K562 (cell line): Measurements from ENCODE around the gene WDFY2. TPM values are rescaled to one million over a fixed set of nuclear protein-coding genes. Genes with fewer than 3 reads are reported as not detected.

ENCODE experiments used
- ATAC-seq: fragments of 200-7000 bp; cut with Tn5 transposase; 3 replicates; pipeline ENCODE4 v1.9.1; 2020; ENCODE audit warnings: moderate library complexity
- BruUV-seq: library from RNA; stranded (reverse); fragments of 400-500 nt; replicated peaks from 2 replicates; lab custom pipeline; 2021; lab: Mats Ljungman, UMichigan
- CTCF ChIA-PET: fragments of 300-600 bp; formaldehyde crosslinking; extraction: SDS; loops from one replicate; lab custom pipeline; 2021; ENCODE audit warnings: low intra/inter-chr PET ratio; lab: Yijun Ruan, JAX
- POLR2A ChIA-PET: fragments of 300-600, 350-650 bp; sonication (Branson Sonifier 250); formaldehyde crosslinking; extraction: SDS; loops from one replicate; lab custom pipeline; 2021; ENCODE audit warnings: antibody characterized with exemption, inconsistent platforms; lab: Yijun Ruan, JAX
- DNase-seq, 4 experiments: peaks; one replicate each; pipeline versions ENCODE4 v3.0.0 to v3.0.0-alpha.2; 2011 to 2018; ENCODE audit warnings: low spot score in 3 of 4, mixed read lengths in 3 of 4; ENCODE audit errors: extremely low read depth in 1 of 4
- FAIRE-seq: peaks from 2 replicates; lab custom pipeline; 2011; peaks lifted over from hg19 to GRCh38; lab: Jason Lieb, UNC
- H2AFZ ChIP-seq: 2 replicates; pipeline ENCODE4 v1.6.0; 2011; ENCODE audit warnings: low read depth, low read length, control low read depth, inconsistent platforms
- H3K27ac ChIP-seq: fragments of 200-600 bp; 3 replicates; pipeline ENCODE4 v1.8.0; 2011; ENCODE audit warnings: low read depth, mild to moderate bottlenecking, control low read depth, inconsistent platforms, low read length, moderate library complexity, mixed read lengths; ENCODE audit errors: extremely low read depth
- H3K27me3 ChIP-seq, 2 experiments: fragments of 300-600 bp in 1 of 2; 2 replicates in 1 of 2; 3 replicates in 1 of 2; pipeline versions ENCODE4 v1.6.0 to v1.8.0; 2011; ENCODE audit warnings: inconsistent platforms in 2 of 2, low read length in 2 of 2, mild to moderate bottlenecking in 1 of 2, mixed read lengths in 1 of 2, moderate library complexity in 1 of 2; ENCODE audit not compliant: control insufficient read depth in 2 of 2, insufficient read depth in 2 of 2
- H3K36me3 ChIP-seq: fragments of 300-600 bp; 3 replicates; pipeline ENCODE4 v1.8.0; 2011; ENCODE audit warnings: mild to moderate bottlenecking, low read length, inconsistent platforms; ENCODE audit not compliant: control insufficient read depth, insufficient read depth
- H3K4me1 ChIP-seq, 2 experiments: fragments of 200-600 bp in 1 of 2; replicated peaks in 1 of 2; 2 replicates in 1 of 2; 3 replicates in 1 of 2; pipeline versions ENCODE4 v1.5.1 to v1.8.0; 2011; ENCODE audit warnings: inconsistent platforms in 2 of 2, low read length in 2 of 2, mild to moderate bottlenecking in 1 of 2, mixed read lengths in 1 of 2, moderate library complexity in 1 of 2; ENCODE audit not compliant: control insufficient read depth in 2 of 2, insufficient read depth in 2 of 2
- H3K4me2 ChIP-seq: 2 replicates; pipeline ENCODE4 v1.6.1; 2011; ENCODE audit warnings: low read length, control low read depth, inconsistent platforms, mixed read lengths; ENCODE audit not compliant: insufficient read depth
- H3K4me3 ChIP-seq: fragments of 200-600 bp; sonication (generic), shearing (Covaris generic); 2 replicates; pipeline ENCODE4 v1.5.1; 2016; ENCODE audit warnings: control low read depth, inconsistent platforms
- H3K79me2 ChIP-seq: fragments of 200-600 bp; 3 replicates; pipeline ENCODE4 v1.8.0; 2011; ENCODE audit warnings: low read length, inconsistent platforms; ENCODE audit not compliant: control insufficient read depth, insufficient read depth
- H3K9ac ChIP-seq, 2 experiments: 2 replicates each; pipeline versions ENCODE4 v1.6.0 to v1.6.1; 2011; ENCODE audit warnings: low read depth in 2 of 2, low read length in 2 of 2, control low read depth in 1 of 2, inconsistent platforms in 1 of 2, mild to moderate bottlenecking in 1 of 2, mixed read lengths in 1 of 2; ENCODE audit not compliant: insufficient read depth in 1 of 2
- H3K9me1 ChIP-seq: one replicate; pipeline ENCODE4 v1.6.0; 2011; ENCODE audit warnings: inconsistent platforms, mild to moderate bottlenecking, low read length, moderate library complexity; ENCODE audit not compliant: control insufficient read depth, insufficient read depth
- H3K9me3 ChIP-seq: replicated peaks from 2 replicates; pipeline ENCODE4 v1.5.1; 2011; ENCODE audit warnings: low read depth, low read length, inconsistent platforms; ENCODE audit not compliant: control insufficient read depth, insufficient read depth
- H4K20me1 ChIP-seq: replicated peaks from 2 replicates; pipeline ENCODE4 v1.6.1; 2011; ENCODE audit warnings: low read length, inconsistent platforms, mixed read lengths; ENCODE audit not compliant: control insufficient read depth, insufficient read depth
- CREM ChIP-seq: IDR thresholded peaks from 2 replicates; pipeline ENCODE4 v1.6.1; 2014; ENCODE audit warnings: antibody characterized with exemption, low read depth
- ETV1 ChIP-seq: fragments of 450-650 bp; conservative IDR thresholded peaks from 2 replicates; pipeline ENCODE4 v1.6.1; 2016; ENCODE audit warnings: missing genetic modification characterization, control low read depth, low read depth, missing compliant biosample characterization
- FIP1L1 ChIP-seq: fragments of 200-400 bp; formaldehyde crosslinking; IDR thresholded peaks from 2 replicates; pipeline ENCODE4 v1.6.1; 2018; ENCODE audit warnings: mild to moderate bottlenecking, low read depth, low read length; ENCODE audit not compliant: poor library complexity, severe bottlenecking
- FOXM1 ChIP-seq, 2 experiments: fragments of 450-650 bp in 1 of 2; sonication (generic) in 1 of 2; formaldehyde crosslinking in 1 of 2; IDR thresholded peaks; 2 replicates each; pipeline versions ENCODE4 v1.6.1 to v1.9.0; 2017 to 2022; ENCODE audit warnings: low read depth in 2 of 2, mild to moderate bottlenecking in 2 of 2, missing genetic modification reagents in 1 of 2, moderate library complexity in 1 of 2
- GTF3C2 ChIP-seq: IDR thresholded peaks from 3 replicates; pipeline ENCODE4 v1.6.1; 2011; ENCODE audit warnings: borderline replicate concordance, mild to moderate bottlenecking, moderate library complexity; ENCODE audit not compliant: insufficient read length; ENCODE audit errors: extremely low read depth
- HES1 ChIP-seq: fragments of 450-650 bp; IDR thresholded peaks from 2 replicates; pipeline ENCODE4 v1.6.1; 2016; ENCODE audit warnings: low read depth, mild to moderate bottlenecking, moderate library complexity
- ILK ChIP-seq: fragments of 450-650 bp; IDR thresholded peaks from 2 replicates; pipeline ENCODE4 v1.6.1; 2016; ENCODE audit warnings: missing genetic modification characterization, low read depth, mild to moderate bottlenecking, missing compliant biosample characterization, moderate library complexity, borderline replicate concordance
- KLF6 ChIP-seq: fragments of 250-450 bp; sonication (Bioruptor Pico); IDR thresholded peaks from 2 replicates; pipeline ENCODE4 v1.4.0; 2020; ENCODE audit warnings: mild to moderate bottlenecking, moderate library complexity, borderline replicate concordance
- MXD1 ChIP-seq: fragments of 250-450 bp; sonication (Bioruptor Pico); IDR thresholded peaks from 2 replicates; pipeline ENCODE4 v1.8.0; 2021; ENCODE audit warnings: borderline replicate concordance, mild to moderate bottlenecking, moderate library complexity; ENCODE audit not compliant: poor library complexity, severe bottlenecking
- NCOR1 ChIP-seq: fragments of 450-650 bp; IDR thresholded peaks from 2 replicates; pipeline ENCODE4 v1.6.1; 2016; ENCODE audit warnings: mild to moderate bottlenecking, moderate library complexity
- RBM34 ChIP-seq: fragments of 200-400 bp; formaldehyde crosslinking; IDR thresholded peaks from 2 replicates; pipeline ENCODE4 v1.6.1; 2018; ENCODE audit warnings: low read length, borderline replicate concordance; ENCODE audit not compliant: insufficient read depth
- RUNX1 ChIP-seq: sonication (generic); IDR thresholded peaks from 2 replicates; pipeline ENCODE4 v1.6.1; 2016; ENCODE audit warnings: antibody characterized with exemption, low read depth
- SP1 ChIP-seq: sonication (generic); formaldehyde crosslinking; IDR thresholded peaks from 2 replicates; pipeline ENCODE4 v1.8.1; 2022; ENCODE audit warnings: mild to moderate bottlenecking, missing genetic modification reagents
- SUPT5H ChIP-seq: fragments of 450-650 bp; IDR thresholded peaks from 2 replicates; pipeline ENCODE4 v1.6.1; 2016
- YY1 ChIP-seq, 3 experiments: IDR thresholded peaks; 2 replicates each; pipeline ENCODE4 v1.6.1; 2011; ENCODE audit warnings: low read length in 2 of 3, mild to moderate bottlenecking in 2 of 3, moderate library complexity in 2 of 3, borderline replicate concordance in 1 of 3, control low read depth in 1 of 3, low read depth in 1 of 3; ENCODE audit not compliant: insufficient read depth in 3 of 3, insufficient replicate concordance in 2 of 3, control insufficient read depth in 1 of 3, insufficient read length in 1 of 3; ENCODE audit errors: extremely low read depth in 1 of 3
- WGBS: fragments of 100-300 bp; shearing (Covaris generic); methylation state at CpG from one replicate; pipeline ENCODE4 v1.1.6; 2016; ENCODE audit warnings: low coverage, mixed read lengths; ENCODE audit not compliant: insufficient coverage; ENCODE audit errors: missing lambda C conversion rate; 5-methylcytosine and 5-hydroxymethylcytosine counted together
- in situ Hi-C: fragments of 300-500 bp; cut with MboI; formaldehyde crosslinking; loops from 4 replicates; pipeline ENCODE4 v1.15.0; 2018; ENCODE audit warnings: inconsistent platforms, mixed read lengths
- intact Hi-C: fragments of 100-400 bp; cut with micrococcal nuclease; formaldehyde crosslinking; loops from 2 replicates; pipeline ENCODE4 v1.14.2; 2022
- polyA plus RNA-seq, 8 experiments: library from polyadenylated mRNA; depleted of rRNA in 4 of 8; stranded (reverse) in 5 of 8; unstranded in 3 of 8; fragments of >200 nt; fragmentation: Nextera tagmentation in 2 of 8; fragmentation: Illumina TruSeq in 1 of 8; extraction: Ambion mirVana in 2 of 8; extraction: Trizol in 1 of 8; gene quantifications; 2 replicates each; pipeline versions ENCODE4 v1.2.1 to v1.2.3, GENCODE V29; 2011 to 2014; ENCODE audit warnings: inconsistent platforms in 1 of 8, missing spikeins in 1 of 8
- total RNA-seq, 7 experiments: library from RNA; depleted of rRNA in 6 of 7; stranded (reverse); fragments of >200 nt in 6 of 7; fragmentation: Illumina TruSeq in 2 of 7; extraction: Trizol in 2 of 7; gene quantifications; 2 replicates each; pipeline versions ENCODE4 v1.2.1 to v1.2.3, GENCODE V29; 2011 to 2021; ENCODE audit warnings: low replicate concordance in 1 of 7

WDFY2 gene
- total and polyA plus RNA-seq, 9 of the 15 experiments (the other 6 are each of a cell fraction or from before 2014, with no cell fraction given): 0.66 to 6.4 (median 4.4) TPM

GRCh38 chr13:51629491-51630287, 45.4 kb downstream of the WDFY2 start:
- CTCF ChIA-PET: no interaction called here
- no peak for FAIRE-seq
- Histone ChIP-seq H2AFZ (no peak overlapping the region), H3K27me3 (no peaks in the 10 kb centered on the region), H3K4me3 (no peak overlapping the region), H4K20me1 (no peaks in the 10 kb centered on the region), H3K79me2 (no peaks in the 10 kb centered on the region), H3K27ac (no peak overlapping the region)
- in situ Hi-C loops: no loop called here
- no TSS peak for BruUV-seq
- TF ChIP-seq RUNX1 (no peak), ETV1 (tag) (no peak), FOXM1 (IDR thresholded peaks at IDR 0.05; ENCODE audit: low read depth) (no peak), FOXM1 (CRISPR knock-in tag; IDR thresholded peaks at IDR 0.05; ENCODE audit: low read depth) (no peak), GTF3C2 (no peak), SUPT5H (no peak), NCOR1 (no peak), RBM34 (no peak), CREM (no peak), MXD1 (CRISPR knock-in tag) (no peak), HES1 (no peak), ILK (tag) (no peak), FIP1L1 (no peak), YY1 (IDR thresholded peaks at IDR 0.05; ENCODE audit: borderline replicate concordance in 1 of 3, control insufficient read depth in 1 of 3, extremely low read depth in 1 of 3, insufficient read depth in 3 of 3, insufficient read length in 1 of 3, insufficient replicate concordance in 2 of 3, low read depth in 1 of 3, low read length in 2 of 3) (no peak), KLF6 (CRISPR knock-in tag) (no peak), SP1 (CRISPR knock-in tag) (no peak)
- TF ChIP-seq, all 486 proteins: peak for 0
- no peaks in the 10 kb centered on the region for H3K36me3 ChIP-seq
- intact Hi-C loops: no loop called here
- no peak overlapping the region for H3K9ac ChIP-seq
- ATAC-seq (no peak), DNase-seq (no peak)
- POLR2A ChIA-PET: no interaction called here
- H3K9me3 ChIP-seq: no peaks in the 10 kb centered on the region
- H3K4me1 ChIP-seq: peaks cover 0 to 7% of the 10 kb centered on the region in 2 experiments; a peak in 4 of 5 replicates
- H3K9me1 ChIP-seq: no peaks in the 10 kb centered on the region
- WGBS: 70% methylated on average over 2 of the region's 2 CpGs
- H3K4me2 ChIP-seq: no peak overlapping the region
